HG03571 (cell line): ENCODE measurements around the gene PCSK6.

Experiments used
- ATAC-seq: cut with Tn5 transposase; IDR thresholded peaks from one replicate; pipeline ENCODE4 v1.9.1; 2021; ENCODE audit not compliant: unreplicated experiment

PCSK6 gene

GRCh38 chr15:101332061-101332467 lies 157.4 kb downstream of the PCSK6 start:
- ATAC-seq: no peak

DNA sequence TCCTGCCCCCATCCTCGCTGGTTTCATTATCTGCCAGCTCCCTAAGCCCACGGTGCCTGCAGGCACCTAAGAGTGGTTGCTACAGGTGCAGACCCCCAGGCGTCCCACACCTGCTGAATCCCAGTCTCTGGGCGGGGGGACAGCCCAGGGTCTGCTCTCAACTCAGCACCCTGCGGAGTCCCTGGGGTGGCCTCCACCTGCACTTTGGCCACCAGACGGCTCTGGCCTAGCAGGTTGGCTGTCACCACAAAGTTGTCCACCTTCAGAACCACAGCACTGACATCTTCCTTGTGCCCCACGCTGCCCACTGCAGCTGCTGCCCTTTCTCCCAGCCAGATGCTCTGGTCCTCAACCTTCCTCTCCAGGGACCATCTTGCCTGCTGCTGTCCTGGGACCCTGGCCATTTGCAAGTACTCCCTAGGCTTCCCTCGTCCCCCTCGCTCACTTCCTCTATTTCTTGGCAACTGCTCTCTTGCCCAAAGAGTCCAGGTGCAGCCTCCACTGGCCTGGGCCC lies 159.6 kb downstream of the PCSK6 start:
- ATAC-seq: no peak

- no peak for ATAC-seq
Observed at GRCh38 chr15:101329309-101329863, 160.1 kb downstream of the PCSK6 start.

DNA sequence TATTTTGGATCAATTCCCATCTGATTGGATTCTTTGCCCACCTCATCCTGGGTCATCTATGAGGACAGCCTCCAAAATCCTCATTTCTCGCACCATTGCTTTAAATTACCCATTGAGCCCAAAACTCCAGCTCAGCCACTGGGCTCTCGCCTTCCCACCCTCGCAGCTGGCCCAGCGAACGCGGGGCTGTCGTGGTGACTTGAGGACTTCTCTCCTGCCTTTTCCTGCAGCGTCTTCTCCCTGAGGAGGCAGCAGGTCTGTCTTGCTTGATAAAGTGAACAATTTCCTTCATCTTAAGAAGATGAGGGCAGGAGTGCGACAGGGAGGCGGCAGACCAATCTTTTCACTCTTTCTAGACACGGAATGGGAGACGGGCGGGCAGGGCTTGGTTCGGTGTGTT lies 161.5 kb downstream of the PCSK6 start:
- ATAC-seq: no peak

DNA sequence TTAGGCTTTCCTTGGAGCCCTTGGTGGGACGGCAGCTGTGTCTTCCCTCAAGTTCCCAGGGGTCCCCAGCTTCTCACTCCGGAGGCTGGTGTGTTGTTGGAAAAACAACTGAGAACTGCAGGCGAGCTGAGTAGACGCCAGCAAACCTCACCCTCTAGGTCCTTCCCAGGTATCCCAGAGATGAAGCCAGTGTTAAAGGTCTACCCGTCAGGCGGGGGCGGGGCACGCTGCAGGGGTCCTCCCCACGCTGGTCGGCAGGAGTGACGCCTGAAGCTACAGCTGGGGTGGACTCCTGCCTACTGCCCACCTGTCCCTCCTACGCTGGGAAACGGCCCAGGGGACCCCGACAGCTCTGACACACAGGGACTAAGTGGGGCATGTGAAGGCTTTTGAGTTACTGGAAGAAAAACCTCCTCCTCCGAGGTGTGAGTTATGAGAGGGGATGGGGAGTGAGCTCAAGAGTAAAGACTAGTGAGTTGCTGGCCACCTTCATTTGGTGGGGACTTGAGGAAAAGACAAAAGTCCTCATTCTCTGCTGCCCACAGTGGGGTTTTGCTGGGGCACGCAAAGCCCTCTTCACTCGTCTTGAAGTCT lies 162.3 kb downstream of the PCSK6 start:
- ATAC-seq: no peak

GRCh38 chr15:101326462-101327146 lies 162.9 kb downstream of the PCSK6 start:
- no peak for ATAC-seq

DNA sequence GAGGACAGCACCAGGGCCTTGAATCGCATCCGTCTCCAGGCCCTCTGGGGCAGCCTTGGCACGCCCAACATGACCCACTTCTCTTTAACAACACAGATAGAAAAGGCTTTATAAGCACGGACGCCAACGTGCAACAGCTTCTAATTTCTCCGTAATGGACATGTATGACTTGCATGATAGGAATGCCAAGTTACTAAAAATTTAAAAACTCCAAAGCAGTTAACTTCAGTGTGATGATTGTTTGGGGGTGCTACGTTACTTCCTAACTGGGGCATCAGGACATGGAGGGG lies 163.5 kb downstream of the PCSK6 start:
- ATAC-seq: no peak

GRCh38 chr15:101325263-101326025 lies 164.1 kb downstream of the PCSK6 start:
- ATAC-seq: no peak

DNA sequence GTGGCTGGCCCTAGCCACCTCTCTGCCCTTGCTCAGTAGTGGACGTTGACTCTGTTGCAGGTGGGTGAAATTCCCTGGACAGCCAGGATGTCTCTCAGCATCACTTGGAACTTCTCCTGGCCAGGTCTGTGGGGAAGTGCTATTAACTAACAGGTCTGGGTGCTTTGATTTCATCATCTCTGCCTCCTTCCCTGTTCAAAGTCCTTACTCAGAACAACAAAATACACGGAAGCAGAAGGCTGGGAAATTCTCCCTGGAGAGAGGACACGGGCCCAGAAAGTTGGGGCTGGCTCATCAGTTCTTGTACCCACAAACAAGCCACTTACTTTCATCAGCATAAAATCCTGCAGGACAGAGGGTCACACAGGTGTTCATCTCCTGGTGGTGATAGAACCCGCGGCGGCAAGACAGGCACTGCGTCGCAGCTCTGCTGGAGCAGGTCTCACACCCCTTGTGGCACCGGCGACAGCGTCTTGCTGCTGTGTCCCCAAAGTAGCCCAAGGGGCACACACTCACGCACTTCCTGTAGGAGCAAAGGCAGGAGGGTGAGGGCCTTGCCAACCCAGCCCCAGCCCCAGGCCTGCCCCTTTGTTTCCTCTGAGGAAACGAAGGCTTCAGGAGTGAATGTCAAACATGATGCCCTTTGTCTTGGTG lies 164.9 kb downstream of the PCSK6 start:
- ATAC-seq: no peak

DNA sequence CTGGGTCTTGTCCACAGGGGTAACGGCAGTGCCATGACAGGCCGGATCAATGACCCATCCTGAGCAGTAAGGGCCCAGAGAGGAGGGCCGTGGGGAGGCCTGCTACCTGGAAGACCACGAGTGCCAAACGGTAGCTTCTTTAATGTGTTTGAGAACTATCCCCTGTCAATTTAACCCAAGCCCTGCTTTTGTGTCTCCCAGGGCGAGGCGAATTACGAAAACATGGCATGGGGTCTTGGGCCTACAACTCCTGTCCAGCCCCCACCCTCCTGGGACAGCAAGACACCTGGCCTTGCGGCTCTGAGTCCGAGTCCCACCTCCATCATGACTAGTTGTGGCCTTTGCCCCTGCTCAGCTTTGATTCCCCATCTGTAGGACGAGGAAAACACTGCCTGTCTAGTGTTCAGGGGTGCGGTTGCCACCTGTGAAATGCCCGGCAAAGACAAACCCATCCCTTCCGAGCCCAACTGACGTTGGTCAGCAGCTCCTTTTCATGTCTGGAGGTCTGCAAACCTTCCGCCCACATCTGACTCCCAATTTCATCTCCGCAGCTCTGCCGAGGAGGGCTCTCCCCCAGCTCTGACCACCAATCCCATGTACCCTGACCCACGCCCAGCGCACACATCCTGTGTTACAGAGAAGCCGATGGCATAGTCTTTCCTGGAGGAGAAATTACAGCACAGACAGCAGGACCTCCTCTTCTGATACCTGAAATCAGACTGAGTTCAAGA lies 165.5 kb downstream of the PCSK6 start:
- no peak for ATAC-seq

DNA sequence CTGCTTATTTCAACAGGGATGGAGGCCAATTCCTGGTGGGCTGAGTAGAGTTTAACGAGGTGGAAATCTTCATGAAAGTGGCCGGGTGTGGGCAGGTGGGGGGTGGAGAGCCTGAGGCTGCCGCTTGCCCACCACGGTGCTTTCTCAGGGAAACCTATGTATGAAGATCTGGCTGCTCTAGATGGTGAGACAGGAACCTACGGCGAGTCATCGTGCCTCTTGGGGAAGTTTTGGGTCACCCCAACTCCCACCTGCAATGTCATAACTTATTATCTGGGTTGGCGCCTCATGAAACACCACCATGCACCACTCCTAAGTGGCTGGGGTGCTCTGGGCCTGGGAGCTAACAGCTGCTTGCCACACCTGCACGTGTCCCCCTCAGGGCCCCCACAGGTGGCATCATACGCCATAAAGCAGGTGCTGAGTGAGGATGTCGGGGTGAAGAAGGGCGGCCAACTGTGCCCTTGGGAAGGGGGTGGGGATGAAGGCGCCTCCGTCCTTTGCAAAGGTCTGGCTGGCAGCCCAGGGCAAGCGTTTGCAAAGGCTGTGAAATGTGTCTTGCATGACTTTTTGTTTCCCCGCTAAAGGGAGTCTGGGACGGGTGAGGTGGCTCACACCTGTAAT lies 166.5 kb downstream of the PCSK6 start:
- ATAC-seq: no peak

- ATAC-seq: no peak
Observed at GRCh38 chr15:101322016-101322695, 167.4 kb downstream of the PCSK6 start.

DNA sequence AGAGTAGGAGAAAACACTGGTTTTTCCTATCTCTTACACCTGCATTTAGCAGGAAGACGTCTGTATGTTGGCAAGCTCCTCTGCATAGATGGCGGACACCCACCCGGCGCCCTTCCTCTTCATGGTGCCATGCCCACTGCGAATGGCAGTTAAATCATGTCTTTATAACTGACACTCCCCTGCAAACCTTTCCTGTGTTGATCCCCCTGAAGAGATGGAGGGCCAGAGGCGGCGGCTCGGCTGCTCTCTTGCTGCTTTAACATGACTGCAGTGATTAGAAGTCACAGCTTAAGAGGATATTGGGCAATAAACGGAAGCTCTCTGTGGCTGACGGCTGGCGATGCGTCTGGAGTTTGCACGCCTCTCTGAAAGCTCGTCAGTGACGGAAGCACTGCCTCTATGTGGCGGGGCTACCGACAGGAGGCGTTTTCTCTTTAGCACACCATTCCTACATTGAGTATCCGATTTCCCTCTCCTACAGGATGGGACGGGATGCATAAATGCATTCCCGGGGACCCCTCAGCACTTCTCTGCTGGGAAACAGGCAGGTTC lies 168.9 kb downstream of the PCSK6 start:
- no peak for ATAC-seq

GRCh38 chr15:101318839-101319238 lies 170.7 kb downstream of the PCSK6 start:
- ATAC-seq: no peak

DNA sequence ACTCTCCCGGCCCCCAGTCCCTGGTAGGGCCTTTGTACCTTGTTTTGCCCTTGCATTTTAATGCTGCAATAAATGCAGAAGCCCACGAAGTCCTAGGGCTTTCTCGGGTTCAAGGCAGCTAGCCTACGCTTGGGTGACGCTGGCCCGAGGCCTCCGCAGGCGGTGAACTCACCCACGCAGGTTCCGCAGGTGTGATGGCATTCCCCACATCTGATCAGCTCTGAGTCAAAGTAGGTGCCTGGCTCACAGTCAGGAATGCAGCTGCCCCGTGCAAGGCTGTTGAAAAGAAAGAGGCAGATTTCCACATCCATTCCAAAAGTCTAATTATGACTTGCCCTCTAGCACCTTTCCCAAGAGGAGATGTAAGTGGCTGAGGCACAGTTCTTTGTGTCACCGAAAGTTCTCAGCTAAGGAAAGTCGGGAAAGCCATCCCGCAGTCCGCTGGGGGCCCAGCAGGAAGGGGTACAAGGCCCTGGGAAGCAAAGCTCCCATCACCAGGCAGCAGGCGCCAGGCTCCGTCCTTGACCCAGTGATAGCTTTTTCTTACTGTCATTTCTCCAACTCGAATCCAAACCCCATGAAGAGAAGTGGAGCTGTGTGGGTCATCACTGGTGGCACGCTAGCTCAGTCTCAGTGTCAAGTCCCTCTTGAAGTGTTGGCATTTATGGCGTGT lies 171.2 kb downstream of the PCSK6 start:
- no peak for ATAC-seq

- ATAC-seq: no peak
Observed at GRCh38 chr15:101317336-101317872, 172.1 kb downstream of the PCSK6 start.

- no peak for ATAC-seq
Observed at GRCh38 chr15:101316529-101316928, 173.0 kb downstream of the PCSK6 start.

DNA sequence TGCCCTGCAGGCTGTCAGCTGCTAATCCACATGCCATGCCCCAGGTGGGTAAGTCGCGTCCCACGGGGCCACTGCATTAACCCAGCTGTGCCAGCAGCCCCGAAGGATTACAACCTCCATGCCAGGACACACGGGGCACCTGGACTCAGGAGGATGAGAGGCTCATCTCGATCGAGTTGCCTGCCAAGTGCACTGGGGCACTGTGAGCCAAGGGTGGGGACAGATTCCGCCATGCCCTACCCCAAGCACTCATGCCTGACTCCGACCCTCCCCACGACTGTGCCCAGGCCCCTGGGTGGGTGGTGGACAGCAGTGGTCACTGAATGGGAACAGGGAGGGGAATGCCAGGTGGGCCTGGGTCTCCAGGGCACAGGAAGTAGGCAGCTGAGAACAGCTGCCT lies 173.8 kb downstream of the PCSK6 start:
- ATAC-seq: no peak
